Activated CD8-positive, alpha-beta T cell treated with anti-CD3 and anti-CD28 coated beads for 36 hours (primary cell): ENCODE data around the gene SPATA16. TPM values are rescaled to one million over a fixed set of nuclear protein-coding genes. Genes with fewer than 3 reads are reported as not detected.

Experiments used
- ATAC-seq: fragments of 200-7000 bp; cut with Tn5 transposase; one replicate; pipeline ENCODE4 v1.10.0; 2021; ENCODE audit warnings: mild to moderate bottlenecking, moderate library complexity
- CTCF ChIA-PET: fragments of 350-600 bp; sonication (Branson Sonifier 250); formaldehyde crosslinking; loops from one replicate; lab custom pipeline; 2021; ENCODE audit warnings: antibody characterized with exemption; lab: Charles Lee
- POLR2A ChIA-PET: fragments of 350-600 bp; sonication (Branson Sonifier 250); formaldehyde crosslinking; loops from one replicate; lab custom pipeline; 2021; ENCODE audit warnings: antibody characterized with exemption; lab: Charles Lee
- DNase-seq: peaks from one replicate; pipeline ENCODE4 v3.0.0-alpha.2; 2020
- H3K27ac Mint-ChIP-seq: one replicate; pipeline ENCODE4 v1.8.0; 2021; ENCODE audit warnings: mild to moderate bottlenecking, mixed read lengths
- H3K27me3 Mint-ChIP-seq: one replicate; pipeline ENCODE4 v1.8.0; 2021; ENCODE audit warnings: mixed read lengths
- H3K36me3 Mint-ChIP-seq: one replicate; pipeline ENCODE4 v1.8.0; 2021; ENCODE audit warnings: low read depth, mixed read lengths
- H3K4me1 Mint-ChIP-seq: one replicate; pipeline ENCODE4 v1.8.0; 2021; ENCODE audit warnings: low read depth, mixed read lengths
- H3K4me3 Mint-ChIP-seq: one replicate; pipeline ENCODE4 v1.8.0; 2021; ENCODE audit warnings: mild to moderate bottlenecking, moderate library complexity, mixed read lengths
- H3K9me3 Mint-ChIP-seq: one replicate; pipeline ENCODE4 v1.8.0; 2021; ENCODE audit warnings: mixed read lengths
- intact Hi-C: fragments of 100-400 bp; cut with micrococcal nuclease; formaldehyde crosslinking; loops from one replicate; pipeline ENCODE4 v1.10.0; 2022
- total RNA-seq, 2 experiments: library from RNA; stranded (reverse); gene quantifications; one replicate each; pipeline ENCODE4 v1.2.3, GENCODE V29; 2021
- TF ChIP-seq, protein P1 (sequence below): fragments of 200-600 bp; IDR thresholded peaks from one replicate; pipeline ENCODE4 v1.8.0; 2022; ENCODE audit warnings: antibody characterized with exemption, mild to moderate bottlenecking

Gene SPATA16
- total RNA-seq, 2 experiments from 2014 or later, result not detected

DNA sequence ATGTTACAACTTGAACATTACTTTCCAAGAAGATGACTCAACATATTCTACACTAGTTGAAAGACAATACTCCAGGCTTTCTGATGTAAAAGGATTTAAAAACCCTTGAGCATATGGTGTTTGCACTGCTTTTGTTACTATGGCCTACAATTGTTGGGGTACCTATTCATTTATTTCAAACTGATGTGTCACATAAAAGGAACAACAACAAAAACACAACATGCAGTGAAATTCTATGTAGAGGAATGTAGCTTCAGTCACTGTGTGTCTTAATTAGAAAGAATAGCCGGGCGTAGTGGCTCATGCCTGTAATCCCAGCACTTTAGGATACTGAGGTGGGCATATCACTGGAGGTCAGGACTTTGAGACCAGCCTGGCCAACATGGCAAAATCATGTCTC lies 1.6 kb downstream of the SPATA16 start:
- Mint-ChIP-seq H3K36me3 (no peaks in the 10 kb centered on the region), H3K9me3 (no peaks in the 10 kb centered on the region), H3K4me3 (no peak overlapping the region), H3K4me1 (no peaks in the 10 kb centered on the region), H3K27ac (no peak overlapping the region), H3K27me3 (no peaks in the 10 kb centered on the region)
- ChIA-PET CTCF (no interaction called here), POLR2A (no interaction called here)
- ATAC-seq (no peak), DNase-seq (no peak)
- TF ChIP-seq, protein P1, sequence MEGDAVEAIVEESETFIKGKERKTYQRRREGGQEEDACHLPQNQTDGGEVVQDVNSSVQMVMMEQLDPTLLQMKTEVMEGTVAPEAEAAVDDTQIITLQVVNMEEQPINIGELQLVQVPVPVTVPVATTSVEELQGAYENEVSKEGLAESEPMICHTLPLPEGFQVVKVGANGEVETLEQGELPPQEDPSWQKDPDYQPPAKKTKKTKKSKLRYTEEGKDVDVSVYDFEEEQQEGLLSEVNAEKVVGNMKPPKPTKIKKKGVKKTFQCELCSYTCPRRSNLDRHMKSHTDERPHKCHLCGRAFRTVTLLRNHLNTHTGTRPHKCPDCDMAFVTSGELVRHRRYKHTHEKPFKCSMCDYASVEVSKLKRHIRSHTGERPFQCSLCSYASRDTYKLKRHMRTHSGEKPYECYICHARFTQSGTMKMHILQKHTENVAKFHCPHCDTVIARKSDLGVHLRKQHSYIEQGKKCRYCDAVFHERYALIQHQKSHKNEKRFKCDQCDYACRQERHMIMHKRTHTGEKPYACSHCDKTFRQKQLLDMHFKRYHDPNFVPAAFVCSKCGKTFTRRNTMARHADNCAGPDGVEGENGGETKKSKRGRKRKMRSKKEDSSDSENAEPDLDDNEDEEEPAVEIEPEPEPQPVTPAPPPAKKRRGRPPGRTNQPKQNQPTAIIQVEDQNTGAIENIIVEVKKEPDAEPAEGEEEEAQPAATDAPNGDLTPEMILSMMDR, result no peak
- intact Hi-C loops, result no loop called here

DNA sequence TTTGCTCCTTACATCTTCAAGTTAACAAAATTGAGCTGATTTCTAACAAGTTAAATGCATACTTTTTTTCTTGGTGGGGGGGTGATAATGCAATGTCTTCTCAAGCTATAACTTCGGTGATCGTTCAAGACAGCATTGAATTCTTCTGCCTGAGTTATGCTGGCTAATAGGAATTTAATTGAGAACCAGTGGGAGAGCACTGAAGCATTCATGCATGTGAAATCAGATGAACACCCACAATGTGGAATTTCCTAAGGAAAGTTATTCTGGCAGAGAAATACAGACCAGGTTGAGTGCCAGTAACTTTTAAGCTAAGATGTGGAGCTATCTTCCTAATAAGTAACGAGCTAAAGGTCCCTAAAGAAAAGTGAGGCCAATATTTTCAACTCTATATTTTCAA lies 3.0 kb downstream of the SPATA16 start:
- ChIA-PET POLR2A (no interaction called here), CTCF (no interaction called here)
- H3K9me3 Mint-ChIP-seq, result no peaks in the 10 kb centered on the region
- intact Hi-C loops, result no loop called here
- TF ChIP-seq, protein P1, result no peak
- no peak overlapping the region for H3K4me3 Mint-ChIP-seq
- no peaks in the 10 kb centered on the region for H3K4me1 Mint-ChIP-seq
- no peaks in the 10 kb centered on the region for H3K36me3 Mint-ChIP-seq
- ATAC-seq, result no peak
- DNase-seq, result no peak
- H3K27ac Mint-ChIP-seq, result no peak overlapping the region
- no peaks in the 10 kb centered on the region for H3K27me3 Mint-ChIP-seq

DNA sequence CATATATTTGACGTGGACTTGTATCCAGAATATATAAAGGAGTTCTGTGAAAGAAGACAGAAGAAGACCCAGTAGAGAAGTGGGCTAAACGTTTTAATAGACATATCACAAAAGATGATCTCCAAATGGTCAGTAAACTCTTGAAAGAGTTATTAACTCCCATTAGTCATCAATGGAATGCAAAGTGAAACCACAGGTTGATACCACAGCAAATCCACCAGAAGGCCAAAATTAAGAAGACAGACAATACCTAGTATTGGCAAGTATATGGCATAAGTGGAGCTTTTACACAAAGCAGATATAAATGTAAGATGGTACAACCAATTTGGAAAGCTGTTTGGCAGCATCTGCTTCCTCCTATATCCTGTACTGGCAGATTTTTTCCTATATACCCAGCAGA lies 6.0 kb downstream of the SPATA16 start:
- no peak for DNase-seq
- intact Hi-C loops, result no loop called here
- Mint-ChIP-seq H3K4me3 (no peak overlapping the region), H3K4me1 (no peaks in the 10 kb centered on the region), H3K27ac (no peak overlapping the region), H3K27me3 (no peaks in the 10 kb centered on the region), H3K36me3 (no peaks in the 10 kb centered on the region), H3K9me3 (no peaks in the 10 kb centered on the region)
- ChIA-PET POLR2A (no interaction called here), CTCF (no interaction called here)
- TF ChIP-seq, protein P1, result no peak
- no peak for ATAC-seq

DNA sequence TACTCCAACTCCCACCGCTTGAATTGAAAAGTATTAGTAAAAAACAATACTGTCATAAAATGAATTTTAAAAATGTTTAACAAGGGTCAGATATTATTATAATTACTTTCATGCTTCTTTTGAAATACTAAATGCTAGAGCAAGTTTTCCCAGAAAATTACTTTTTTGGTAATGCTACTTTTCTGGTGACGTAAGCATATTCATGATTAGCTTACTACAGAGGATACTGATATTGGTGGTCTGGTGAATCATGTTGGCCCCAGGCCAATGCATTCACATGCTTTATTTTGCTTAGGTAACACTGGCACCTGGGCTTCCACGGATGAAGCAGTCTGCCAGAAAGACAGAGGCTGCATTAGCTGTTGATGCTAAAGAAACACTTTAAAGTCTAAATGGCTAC lies 12.4 kb downstream of the SPATA16 start:
- ATAC-seq (no peak), DNase-seq (no peak)
- POLR2A ChIA-PET, result no interaction called here
- no peak overlapping the region for H3K27ac Mint-ChIP-seq
- no peaks in the 10 kb centered on the region for H3K4me1 Mint-ChIP-seq
- CTCF ChIA-PET, result no interaction called here
- H3K36me3 Mint-ChIP-seq, result no peaks in the 10 kb centered on the region
- TF ChIP-seq, protein P1, result no peak
- intact Hi-C loops, result no loop called here
- H3K9me3 Mint-ChIP-seq, result peaks cover 2% of the 10 kb centered on the region
- no peak overlapping the region for H3K4me3 Mint-ChIP-seq
- H3K27me3 Mint-ChIP-seq, result no peaks in the 10 kb centered on the region

DNA sequence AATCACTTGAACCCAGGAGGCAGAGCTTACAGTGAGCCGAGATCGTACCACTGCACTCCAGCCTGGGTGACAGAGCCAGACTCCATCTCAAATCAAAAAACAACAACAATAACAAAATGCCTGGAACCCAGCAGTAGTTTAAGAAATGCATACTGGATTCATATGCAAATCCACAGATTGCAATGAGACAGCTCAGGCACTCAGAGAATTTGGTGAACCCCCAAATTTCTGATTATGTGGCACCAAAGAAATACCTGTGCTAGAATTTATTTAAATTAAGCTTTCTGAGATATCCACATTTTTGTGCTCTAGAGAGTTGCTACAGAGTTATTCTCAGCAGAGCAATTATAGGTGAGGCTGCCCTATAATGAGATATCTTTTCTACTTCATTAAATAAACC lies 29.7 kb downstream of the SPATA16 start:
- H3K4me1 Mint-ChIP-seq, result no peaks in the 10 kb centered on the region

More for the DNA sequence above, 29.7 kb downstream of the SPATA16 start:
- ATAC-seq, result no peak
- no peak overlapping the region for H3K4me3 Mint-ChIP-seq
- intact Hi-C loops, result no loop called here
- H3K27ac Mint-ChIP-seq, result no peak overlapping the region
- TF ChIP-seq, protein P1, result no peak
- CTCF ChIA-PET, result no interaction called here
- H3K27me3 Mint-ChIP-seq, result no peaks in the 10 kb centered on the region
- no peak for DNase-seq
- H3K9me3 Mint-ChIP-seq, result no peaks in the 10 kb centered on the region
- H3K36me3 Mint-ChIP-seq, result no peaks in the 10 kb centered on the region
- POLR2A ChIA-PET, result no interaction called here
